ENCODE measurements around the gene SOX15. TPM values are rescaled to one million over a fixed set of nuclear protein-coding genes. Genes with fewer than 3 reads are reported as not detected.
A peak's percentile ranks its signal among the peaks of the same experiment; 100 is the strongest.

Gene SOX15
- total RNA-seq: 1 to 10 TPM in 1 of 4 donors, under 1 TPM in 1, not detected in 2; 0.67 to 3.1 TPM

DNA sequence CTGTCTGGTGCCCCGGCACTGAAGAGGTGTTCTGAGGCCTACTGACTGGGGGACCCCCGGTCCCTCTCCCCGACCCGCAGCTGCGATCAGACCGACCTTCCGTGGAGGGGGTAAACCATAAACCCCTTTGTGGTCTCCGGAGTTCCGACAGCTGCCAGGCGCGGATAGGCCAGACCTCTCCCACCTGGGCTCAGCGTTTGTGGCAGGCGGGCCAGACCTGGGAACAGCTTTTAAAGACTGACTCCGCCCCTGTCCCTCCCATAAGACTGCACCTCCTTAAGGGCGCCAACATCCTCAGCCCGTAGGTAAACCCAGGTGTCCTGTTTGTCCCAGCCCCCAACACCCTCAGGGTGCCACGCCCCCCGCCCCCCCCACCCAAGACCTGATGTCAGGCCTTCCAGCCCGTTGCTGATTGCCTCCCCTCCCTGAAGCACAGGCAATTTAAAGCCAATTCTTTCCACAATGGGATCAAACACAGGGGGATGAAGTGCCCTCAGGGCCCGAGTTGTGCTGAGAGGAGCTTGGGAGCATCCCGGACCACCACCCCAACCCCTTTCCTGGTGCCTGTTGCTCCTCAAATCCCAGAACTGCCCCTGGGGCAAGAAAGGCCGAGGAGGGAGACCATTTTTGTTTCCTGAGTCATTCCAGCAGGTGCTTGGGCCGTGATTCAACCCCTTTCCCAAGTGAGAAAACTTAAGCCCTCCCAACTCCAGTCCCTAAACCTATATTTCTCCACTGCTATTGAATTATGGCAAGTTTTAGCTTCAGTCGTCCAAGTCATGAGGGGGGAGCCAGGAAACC, at the start of gene SOX15:
Gene SOX15 (minus strand): TSS at position 204 of the 801 bp plus-strand sequence. CDS start 418 bp downstream, outside the sequence.
- no peaks in the 10 kb centered on the region for H3K27me3 ChIP-seq
- WGBS, 2 donors: 69 to 83% methylated on average over 16 to 24 of the region's 24 CpGs
- TF ChIP-seq, protein P1, sequence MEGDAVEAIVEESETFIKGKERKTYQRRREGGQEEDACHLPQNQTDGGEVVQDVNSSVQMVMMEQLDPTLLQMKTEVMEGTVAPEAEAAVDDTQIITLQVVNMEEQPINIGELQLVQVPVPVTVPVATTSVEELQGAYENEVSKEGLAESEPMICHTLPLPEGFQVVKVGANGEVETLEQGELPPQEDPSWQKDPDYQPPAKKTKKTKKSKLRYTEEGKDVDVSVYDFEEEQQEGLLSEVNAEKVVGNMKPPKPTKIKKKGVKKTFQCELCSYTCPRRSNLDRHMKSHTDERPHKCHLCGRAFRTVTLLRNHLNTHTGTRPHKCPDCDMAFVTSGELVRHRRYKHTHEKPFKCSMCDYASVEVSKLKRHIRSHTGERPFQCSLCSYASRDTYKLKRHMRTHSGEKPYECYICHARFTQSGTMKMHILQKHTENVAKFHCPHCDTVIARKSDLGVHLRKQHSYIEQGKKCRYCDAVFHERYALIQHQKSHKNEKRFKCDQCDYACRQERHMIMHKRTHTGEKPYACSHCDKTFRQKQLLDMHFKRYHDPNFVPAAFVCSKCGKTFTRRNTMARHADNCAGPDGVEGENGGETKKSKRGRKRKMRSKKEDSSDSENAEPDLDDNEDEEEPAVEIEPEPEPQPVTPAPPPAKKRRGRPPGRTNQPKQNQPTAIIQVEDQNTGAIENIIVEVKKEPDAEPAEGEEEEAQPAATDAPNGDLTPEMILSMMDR (IDR thresholded peaks at IDR 0.05): no peak
- TF ChIP-seq POLR2A (IDR thresholded peaks at IDR 0.05): no peak
- DNase-seq: no peak
- peaks cover 41 to 49% of the 10 kb centered on the region in 2 donors for H3K36me3 ChIP-seq
- peak within 1 kb of the TSS in 2 of 3 donors; percentile 56 to 70 for H3K27ac ChIP-seq
- peaks cover 10 to 16% of the 10 kb centered on the region in 2 donors for H3K4me1 ChIP-seq
- H3K4me3 ChIP-seq (replicated peaks in 1 of 3): peak within 1 kb of the TSS in 1 of 3 donors; percentile 19
- H3K9me3 ChIP-seq: no peaks in the 10 kb centered on the region
- intact Hi-C loops (cut with DNase I): no loop called here

DNA sequence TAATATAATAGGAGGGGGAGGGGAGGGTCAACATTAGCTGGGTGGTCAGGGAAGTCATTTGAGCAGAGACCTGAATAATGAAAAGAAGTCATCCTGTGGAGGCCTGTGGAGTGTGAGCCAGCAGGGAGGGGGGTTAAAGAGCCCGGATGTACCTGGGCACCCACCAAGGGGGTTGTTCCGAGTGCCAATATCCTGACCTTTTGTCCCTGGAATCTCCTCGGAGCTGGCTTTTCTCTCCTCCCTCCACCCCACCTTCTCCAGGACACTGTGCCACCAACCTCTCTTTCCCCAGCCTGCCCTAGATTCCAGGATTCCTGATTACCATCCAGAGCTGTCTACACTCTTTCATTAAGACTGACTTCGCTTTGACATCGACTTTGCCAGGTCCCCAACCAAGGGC, 46.3 kb upstream of the SOX15 start:
- 64 to 71% methylated on average over 5 of the region's 5 CpGs for WGBS, 2 donors
- intact Hi-C loops (cut with DNase I): no loop called here
- no peak for DNase-seq
- H3K36me3 ChIP-seq: no peaks in the 10 kb centered on the region
- no peaks in the 10 kb centered on the region for H3K27me3 ChIP-seq
- no peaks in the 10 kb centered on the region for H3K9me3 ChIP-seq
- H3K27ac ChIP-seq: no peak overlapping the region
- no peaks in the 10 kb centered on the region for H3K4me1 ChIP-seq
- no peak overlapping the region for H3K4me3 ChIP-seq (replicated peaks in 1 of 3)
- TF ChIP-seq, protein P1 (IDR thresholded peaks at IDR 0.05): no peak
- no peak for TF ChIP-seq POLR2A (IDR thresholded peaks at IDR 0.05)

DNA sequence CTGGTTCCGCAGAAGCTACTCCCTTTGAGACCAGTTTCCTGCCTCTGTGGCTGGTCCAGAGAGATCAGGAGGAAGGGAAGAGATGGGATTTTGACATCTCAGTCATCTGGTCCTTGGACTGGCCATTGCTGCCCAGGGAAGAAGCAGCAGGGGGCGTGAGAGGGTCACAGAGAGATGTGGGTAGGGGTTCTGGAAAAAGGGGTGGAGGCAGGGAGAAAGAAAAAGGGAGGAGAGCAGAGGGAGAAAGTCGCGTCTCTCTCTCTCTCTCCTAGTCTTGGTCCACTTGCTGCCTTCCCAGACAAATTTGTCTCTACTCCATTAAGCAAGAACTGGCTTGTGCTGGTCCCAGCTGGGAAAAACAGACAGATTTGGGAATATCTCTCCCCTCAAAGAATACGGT, 44.5 kb upstream of the SOX15 start:
- 14 to 20% methylated on average over 5 of the region's 5 CpGs for WGBS, 2 donors
- no peaks in the 10 kb centered on the region for H3K4me1 ChIP-seq
- TF ChIP-seq POLR2A (IDR thresholded peaks at IDR 0.05): no peak
- TF ChIP-seq, protein P1 (IDR thresholded peaks at IDR 0.05): peak in 3 of 6 experiments; percentile 40 to 46 (median 44)
- intact Hi-C loops (cut with DNase I): loop anchor here (5.0 kb wide), 1 partner anchor 53 kb away; the partner anchor contains the start of genes TP53 and WRAP53
- no peaks in the 10 kb centered on the region for H3K36me3 ChIP-seq
- no peak overlapping the region for H3K4me3 ChIP-seq (replicated peaks in 1 of 3)
- DNase-seq: peak; percentile 63 to 67
- no peaks in the 10 kb centered on the region for H3K9me3 ChIP-seq
- no peak overlapping the region for H3K27ac ChIP-seq
- H3K27me3 ChIP-seq: no peaks in the 10 kb centered on the region

DNA sequence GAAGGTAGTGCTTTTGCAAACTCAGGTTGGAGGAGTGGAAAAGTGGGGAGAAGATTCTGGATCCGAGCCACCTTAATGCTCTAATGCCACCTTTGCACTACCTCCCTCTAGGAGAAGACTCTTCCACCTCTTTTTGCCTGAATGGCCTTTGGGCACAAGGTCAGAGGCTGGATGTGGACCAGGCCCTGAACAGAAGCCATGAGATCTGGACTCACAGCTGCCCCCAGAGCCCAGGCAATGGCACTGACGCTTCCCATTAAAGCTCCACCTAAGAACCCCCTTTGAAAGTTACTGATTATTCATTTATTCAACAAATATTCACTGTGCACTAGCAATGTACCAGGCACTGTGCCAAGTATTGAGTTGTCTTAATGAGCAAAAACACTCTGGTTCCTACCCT, 43.2 kb upstream of the SOX15 start:
- peaks cover 0 to 2% of the 10 kb centered on the region in 2 donors for H3K4me1 ChIP-seq
- no peaks in the 10 kb centered on the region for H3K36me3 ChIP-seq
- H3K9me3 ChIP-seq: no peaks in the 10 kb centered on the region
- DNase-seq: no peak
- 91 to 93% methylated on average over 2 of the region's 2 CpGs for WGBS, 2 donors
- no peak overlapping the region for H3K27ac ChIP-seq
- no peaks in the 10 kb centered on the region for H3K27me3 ChIP-seq
- no peak overlapping the region for H3K4me3 ChIP-seq (replicated peaks in 1 of 3)
- intact Hi-C loops (cut with DNase I): loop anchor here (5.0 kb wide), 1 partner anchor 54 kb away; the partner anchor contains the start of genes TP53 and WRAP53
- no peak for TF ChIP-seq POLR2A (IDR thresholded peaks at IDR 0.05)

DNA sequence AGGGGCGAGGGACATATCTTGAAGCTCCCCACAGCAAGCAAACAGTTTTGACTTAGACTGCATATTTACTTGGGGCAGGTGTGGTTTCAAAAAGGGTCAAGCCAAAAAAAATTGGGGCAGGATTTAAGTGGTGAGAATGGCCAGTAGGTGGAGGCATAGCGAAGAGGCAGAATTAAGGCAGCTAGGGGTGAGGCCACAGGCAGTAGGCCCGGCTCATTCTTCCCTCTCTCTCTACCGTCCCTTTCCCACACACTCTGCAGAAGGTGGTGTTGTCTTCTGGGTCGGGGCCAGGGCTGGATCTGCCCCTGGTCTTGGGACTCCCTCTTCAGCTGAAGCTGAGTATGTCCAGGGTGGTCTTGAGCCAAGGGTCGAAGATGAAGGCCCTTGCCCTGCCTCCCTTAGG, 42.6 kb upstream of the SOX15 start:
- peak; percentile 15 to 27 for DNase-seq
- Histone ChIP-seq H3K4me3 (replicated peaks in 1 of 3) (no peak overlapping the region), H3K27ac (no peak overlapping the region), H3K4me1 (peaks cover 0 to 4% of the 10 kb centered on the region in 2 donors), H3K27me3 (no peaks in the 10 kb centered on the region), H3K36me3 (no peaks in the 10 kb centered on the region), H3K9me3 (no peaks in the 10 kb centered on the region)
- intact Hi-C loops (cut with DNase I): loop anchor here (5.0 kb wide), 1 partner anchor 55 kb away; the partner anchor contains the start of genes TP53 and WRAP53
- WGBS, 2 donors: 53 to 56% methylated on average over 6 of the region's 6 CpGs
- no peak for TF ChIP-seq POLR2A (IDR thresholded peaks at IDR 0.05)
- TF ChIP-seq, protein P1 (IDR thresholded peaks at IDR 0.05): peak in 3 of 6 experiments; percentile 23 to 38 (median 38)

Measured in thyroid gland (tissue), 4 donors.